ENCODE data around the gene TCAP. TPM values are rescaled to one million over a fixed set of nuclear protein-coding genes. Genes with fewer than 3 reads are reported as not detected.
"Not testable (repeated sequence)": the region's sequence is repeated elsewhere in the genome, so short reads cannot be mapped to it uniquely, and the experiment has no call there.

Gene TCAP
- polyA plus RNA-seq, 5 donors, result 1.0 to 14.8 (median 1.8) TPM

DNA sequence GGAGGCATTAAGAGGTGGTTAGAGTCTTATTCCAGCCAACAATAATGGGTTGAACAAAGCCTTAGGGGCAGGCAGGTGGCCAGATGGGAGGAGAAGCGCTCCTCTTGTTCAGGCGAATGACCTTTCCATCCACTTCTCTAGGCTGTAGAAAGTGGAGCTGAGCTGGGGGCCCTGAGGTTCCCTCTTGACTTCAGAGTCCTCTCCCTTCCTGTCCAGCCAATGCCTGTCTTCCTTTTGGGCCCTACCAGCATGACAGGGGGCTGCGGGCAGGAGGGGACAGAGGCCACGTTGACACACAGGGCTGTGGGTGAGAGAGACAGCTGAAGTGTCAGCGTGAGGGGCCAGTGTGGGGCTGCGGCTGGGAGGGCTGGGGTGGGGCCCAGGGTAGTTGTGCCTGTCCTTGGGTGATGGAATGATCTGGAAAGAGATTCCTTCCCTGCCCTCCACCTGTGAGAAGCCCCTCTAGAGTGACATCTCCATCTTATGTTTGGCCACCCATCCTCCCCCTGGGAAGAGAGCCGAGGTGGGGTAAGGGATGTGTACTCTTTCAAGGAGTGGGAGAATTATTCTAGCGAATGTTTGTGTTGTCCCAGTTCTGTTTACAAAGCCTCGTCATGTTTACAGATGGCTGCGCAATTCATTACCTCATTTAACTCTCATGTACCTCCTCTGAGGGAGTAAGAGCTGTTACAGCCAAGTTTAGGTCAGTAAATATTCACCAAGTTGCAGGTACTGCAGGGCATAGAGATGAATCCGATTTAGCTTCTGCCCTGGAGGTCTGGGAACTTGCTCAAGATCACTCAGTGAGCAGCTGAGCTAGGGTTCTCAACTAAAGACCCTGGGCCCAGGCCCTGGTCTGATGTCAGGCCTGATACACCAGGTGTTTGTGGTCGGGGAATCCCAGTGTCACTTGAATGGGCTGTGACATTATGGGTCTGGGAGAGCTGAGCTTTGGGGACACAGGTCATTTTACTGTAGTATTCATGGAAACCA, 38.0 kb downstream of the TCAP start:
- no peak for DNase-seq

DNA sequence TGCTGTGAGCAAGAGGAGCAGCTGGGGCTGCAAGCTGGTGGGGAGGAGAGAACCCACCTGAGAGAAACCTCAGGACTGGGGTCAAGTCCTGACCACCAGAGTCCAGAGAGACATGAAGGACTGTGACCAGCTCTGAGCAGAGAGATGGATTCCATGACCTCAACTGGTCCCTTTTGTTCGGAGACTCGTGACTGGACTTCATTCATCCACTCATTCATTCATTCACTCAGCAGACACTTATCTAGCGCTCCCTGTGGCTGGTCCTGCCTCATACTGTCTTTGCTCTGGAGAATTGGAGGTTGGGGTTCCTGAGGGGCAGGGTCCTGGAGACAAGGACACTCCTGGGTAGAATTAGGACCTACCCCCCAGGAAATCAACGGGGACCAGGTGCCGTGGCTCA, 38.8 kb downstream of the TCAP start:
- no peak for DNase-seq

DNA sequence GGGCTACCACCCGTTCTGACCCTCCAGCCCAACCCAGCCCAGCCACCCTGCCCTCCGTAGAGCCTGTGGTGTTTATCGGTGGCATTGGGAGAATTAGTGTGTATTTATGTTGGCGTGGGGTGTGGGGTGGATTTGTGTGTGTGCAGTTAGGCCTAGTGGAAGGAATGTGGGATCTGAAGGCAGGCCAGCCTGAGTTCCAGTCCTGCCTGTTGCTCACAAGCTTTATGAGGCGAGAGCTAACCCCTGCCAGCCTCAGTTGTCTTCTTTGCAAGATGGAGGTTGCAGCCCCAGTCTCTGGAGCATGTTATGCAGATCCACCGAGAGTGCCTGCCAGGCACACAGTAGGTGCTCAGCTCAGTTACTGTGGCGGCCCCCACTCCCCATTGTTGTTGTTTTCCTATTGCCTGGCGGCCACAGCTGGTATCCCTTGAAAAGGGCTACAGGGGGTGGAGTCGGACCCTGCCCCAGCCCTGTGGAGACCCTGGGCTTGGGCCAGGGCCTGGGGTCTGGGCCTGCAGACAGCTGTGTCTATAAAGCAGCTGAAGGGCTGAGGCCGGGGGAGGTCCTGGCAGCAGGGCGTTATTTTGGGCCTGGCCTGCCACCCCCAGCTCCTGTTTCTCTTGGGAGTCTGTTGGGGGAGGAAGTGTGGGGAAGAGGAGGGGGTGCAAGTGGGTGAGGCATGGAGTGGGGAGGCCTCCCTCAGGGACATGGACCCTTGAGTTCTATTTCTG, 39.8 kb downstream of the TCAP start:
- DNase-seq, result no peak

DNA sequence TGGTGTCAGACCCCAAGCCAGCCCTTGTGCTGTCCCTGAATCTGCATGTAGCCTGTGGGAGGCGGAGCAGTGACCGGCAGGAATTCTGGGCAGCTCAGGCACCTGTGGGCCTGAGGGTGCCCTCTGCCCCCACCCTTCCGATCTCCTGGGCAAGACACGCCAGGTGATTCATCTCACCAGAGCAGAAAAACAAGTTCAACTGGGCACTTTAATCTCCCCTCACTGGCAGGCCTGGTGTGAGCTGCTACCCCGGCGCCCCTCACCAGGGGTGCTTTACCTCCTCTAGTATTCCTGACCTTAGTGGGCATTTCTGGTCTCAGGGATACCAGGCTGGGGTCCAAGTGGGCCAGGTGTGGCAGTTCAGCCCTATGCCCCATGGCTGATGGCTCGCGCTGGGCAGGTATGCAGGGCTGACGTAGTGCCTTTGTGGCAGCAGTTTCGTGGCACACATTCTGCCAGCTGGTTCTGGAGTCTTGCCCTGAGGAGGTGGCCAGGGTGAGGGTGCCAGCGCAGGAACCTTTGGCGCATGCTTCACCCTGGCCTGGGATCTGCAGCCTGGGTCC, 40.7 kb downstream of the TCAP start:
- peak; percentile 60 to 67 for DNase-seq

DNA sequence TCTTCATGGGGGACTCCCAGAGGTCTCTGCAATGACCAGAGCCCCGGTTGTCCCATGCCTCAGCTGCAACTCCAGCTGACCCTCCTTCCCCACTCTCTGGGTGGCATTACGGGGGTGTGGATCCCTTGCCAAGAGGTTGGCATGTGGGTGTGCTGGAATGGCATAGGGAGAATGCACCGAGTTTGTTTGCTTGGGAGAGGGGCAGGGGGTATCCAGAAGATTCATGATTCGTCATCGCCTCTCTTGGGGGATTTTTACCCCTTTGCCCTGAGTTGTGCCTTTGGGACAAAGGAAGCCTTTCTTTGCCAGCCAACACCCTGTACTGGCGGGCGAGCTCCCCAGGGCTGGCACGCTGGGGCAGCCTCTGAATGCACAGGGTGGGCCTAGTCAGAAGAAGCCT, 41.2 kb downstream of the TCAP start:
- DNase-seq, result no peak

DNA sequence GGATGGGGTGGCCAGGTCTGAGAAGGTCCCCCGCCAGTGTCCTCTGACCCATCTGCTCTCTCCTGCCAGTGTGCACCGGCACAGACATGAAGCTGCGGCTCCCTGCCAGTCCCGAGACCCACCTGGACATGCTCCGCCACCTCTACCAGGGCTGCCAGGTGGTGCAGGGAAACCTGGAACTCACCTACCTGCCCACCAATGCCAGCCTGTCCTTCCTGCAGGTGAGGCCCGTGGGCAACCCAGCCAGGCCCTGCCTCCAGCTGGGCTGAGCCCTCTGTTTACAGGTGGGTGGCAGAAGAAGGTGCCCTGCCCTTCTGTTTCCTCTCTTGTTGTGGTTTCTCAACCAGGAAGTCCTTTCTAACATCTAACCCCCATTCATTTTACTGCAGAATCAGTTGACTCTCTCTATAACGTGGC, 41.8 kb downstream of the TCAP start:
- no peak for DNase-seq

DNA sequence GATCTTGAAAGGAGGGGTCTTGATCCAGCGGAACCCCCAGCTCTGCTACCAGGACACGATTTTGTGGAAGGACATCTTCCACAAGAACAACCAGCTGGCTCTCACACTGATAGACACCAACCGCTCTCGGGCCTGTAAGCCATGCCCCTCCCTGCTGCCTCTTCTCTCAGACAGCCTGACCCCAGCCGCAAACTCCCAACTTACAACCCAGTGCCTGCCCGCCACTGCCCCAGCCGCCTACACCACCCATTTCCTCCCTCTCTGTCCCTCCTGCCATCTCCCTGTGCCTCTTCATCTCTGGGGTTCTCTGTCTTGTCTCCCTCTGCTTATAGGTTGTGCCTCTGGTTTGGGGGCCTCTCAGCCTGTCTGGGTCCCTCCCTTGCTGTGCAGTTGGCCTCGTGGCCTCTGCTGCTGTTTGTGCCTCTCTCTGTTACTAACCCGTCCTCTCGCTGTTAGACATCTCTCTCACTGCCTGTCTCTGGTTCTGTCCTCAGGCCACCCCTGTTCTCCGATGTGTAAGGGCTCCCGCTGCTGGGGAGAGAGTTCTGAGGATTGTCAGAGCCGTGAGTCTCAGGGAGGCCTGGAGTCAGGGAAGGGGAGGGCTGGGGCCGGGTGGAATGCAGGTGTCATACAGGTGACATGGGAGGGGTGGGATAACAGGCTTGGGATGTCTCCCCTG, 44.3 kb downstream of the TCAP start:
- DNase-seq, result no peak

DNA sequence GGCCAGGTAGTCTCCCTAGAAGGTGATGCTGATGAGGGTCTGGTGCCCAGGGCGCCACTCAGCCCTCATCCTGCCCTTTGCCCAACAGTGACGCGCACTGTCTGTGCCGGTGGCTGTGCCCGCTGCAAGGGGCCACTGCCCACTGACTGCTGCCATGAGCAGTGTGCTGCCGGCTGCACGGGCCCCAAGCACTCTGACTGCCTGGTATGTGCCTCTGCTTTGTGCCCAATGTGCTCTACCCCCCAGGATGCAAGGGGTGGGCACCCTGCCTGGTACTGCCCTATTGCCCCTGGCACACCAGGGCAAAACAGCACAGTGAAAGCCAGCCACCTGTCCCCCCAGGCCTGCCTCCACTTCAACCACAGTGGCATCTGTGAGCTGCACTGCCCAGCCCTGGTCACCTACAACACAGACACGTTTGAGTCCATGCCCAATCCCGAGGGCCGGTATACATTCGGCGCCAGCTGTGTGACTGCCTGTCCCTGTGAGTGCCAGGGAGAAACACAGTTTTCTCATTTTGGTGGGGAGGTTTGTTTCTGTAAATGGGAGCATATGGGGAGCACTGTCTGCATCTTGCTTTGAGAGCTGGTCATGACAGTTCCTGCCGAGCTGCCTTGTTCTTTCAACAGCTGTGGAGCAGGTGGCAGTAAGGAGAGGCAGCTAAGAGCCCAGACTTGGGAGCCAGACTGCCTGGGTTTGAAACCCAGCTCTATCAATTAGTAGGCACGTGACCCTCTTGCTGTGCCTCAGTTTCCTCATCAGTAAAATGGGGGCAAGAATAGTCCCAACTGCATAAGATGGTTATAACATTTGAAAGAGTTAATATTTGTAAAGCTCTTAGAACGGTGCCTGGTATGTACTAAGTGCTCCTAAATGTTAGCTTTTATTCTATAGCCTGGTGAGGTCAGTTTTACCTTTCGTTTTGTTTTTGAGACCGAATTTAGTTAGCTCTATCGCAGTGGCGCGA, 45.1 kb downstream of the TCAP start:
- no peak for DNase-seq

DNA sequence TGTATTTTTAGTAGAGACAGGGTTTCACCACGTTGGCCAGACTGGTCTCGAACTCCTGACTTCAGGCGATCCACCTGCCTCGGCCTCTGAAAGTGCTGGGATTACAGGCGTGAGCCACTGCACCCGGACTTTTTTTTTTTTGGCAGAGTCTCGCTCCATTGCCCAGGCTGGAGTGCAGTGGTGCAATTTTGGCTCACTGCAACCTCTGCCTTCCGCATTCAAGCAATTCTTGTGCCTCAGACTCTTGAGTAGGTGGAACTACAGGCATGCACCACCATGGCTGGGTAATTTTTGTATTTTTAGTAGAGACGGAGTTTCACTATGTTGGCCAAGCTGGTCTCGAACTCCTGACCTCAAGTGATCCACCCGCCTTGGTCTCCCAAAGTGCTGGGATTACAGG, 45.9 kb downstream of the TCAP start:
- DNase-seq, result not testable (repeated sequence)

DNA sequence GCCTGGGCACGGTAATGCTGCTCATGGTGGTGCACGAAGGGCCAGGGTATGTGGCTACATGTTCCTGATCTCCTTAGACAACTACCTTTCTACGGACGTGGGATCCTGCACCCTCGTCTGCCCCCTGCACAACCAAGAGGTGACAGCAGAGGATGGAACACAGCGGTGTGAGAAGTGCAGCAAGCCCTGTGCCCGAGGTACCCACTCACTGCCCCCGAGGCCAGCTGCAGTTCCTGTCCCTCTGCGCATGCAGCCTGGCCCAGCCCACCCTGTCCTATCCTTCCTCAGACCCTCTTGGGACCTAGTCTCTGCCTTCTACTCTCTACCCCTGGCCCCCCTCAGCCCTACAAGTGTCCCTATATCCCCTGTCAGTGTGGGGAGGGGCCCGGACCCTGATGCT, 46.7 kb downstream of the TCAP start:
- DNase-seq, result no peak

DNA sequence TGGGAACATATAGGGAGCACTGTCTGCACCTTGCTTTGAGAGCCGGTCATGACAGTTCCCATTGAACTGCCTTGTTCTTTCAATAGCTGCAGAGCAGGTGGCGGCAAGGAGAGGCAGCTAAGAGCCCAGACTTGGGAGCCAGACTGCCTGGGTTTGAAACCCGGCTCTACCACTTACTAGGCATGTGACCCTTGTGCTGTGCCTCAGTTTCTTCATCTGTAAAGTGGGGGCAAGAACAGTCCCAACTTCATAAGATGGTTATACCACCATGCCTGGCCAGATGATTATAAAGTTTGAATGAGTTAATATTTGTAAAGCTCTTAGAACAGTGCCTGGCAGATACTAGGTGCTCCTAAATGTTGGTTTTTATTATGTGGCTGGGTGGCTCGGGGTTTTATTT, 49.1 kb downstream of the TCAP start:
- no peak for DNase-seq

DNA sequence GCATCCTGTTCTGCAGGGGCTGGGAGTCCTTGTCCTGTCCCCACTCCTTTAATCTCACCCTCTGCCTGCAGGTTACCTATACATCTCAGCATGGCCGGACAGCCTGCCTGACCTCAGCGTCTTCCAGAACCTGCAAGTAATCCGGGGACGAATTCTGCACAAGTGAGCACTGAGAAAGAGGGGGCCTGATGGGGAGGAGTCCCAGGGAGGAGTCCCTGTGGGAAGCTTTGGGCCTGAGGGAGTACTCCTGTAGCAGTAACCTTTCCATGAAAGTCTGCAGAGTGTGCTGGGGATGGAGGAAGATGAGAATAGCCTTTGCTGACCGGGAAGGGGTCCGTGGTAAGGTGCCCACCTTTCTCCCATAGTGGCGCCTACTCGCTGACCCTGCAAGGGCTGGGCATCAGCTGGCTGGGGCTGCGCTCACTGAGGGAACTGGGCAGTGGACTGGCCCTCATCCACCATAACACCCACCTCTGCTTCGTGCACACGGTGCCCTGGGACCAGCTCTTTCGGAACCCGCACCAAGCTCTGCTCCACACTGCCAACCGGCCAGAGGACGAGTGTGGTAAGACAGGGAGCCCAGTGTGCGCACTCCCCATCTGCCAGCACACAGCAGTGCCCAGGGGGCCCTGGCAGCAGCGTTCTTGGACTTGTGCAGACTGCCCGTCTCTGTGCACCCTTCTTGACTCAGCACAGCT, 50.4 kb downstream of the TCAP start:
- DNase-seq, result no peak

Other genes starting within 250 kb of the TCAP start
- gene MED1, start 214.1 kb upstream of the TCAP start, polyA plus RNA-seq (ENCODE audit: insufficient read depth in 1 of 5, insufficient read length in 5 of 5, low replicate concordance in 1 of 5), result 10 to 100 TPM; 38.8 to 60.2 (median 57.2) TPM
- gene CDK12, start 203.9 kb upstream of the TCAP start, polyA plus RNA-seq (ENCODE audit: insufficient read depth in 1 of 5, insufficient read length in 5 of 5, low replicate concordance in 1 of 5), result 10 to 100 TPM; 47.3 to 74.0 (median 72.8) TPM
- gene NEUROD2, start 57.4 kb upstream of the TCAP start, polyA plus RNA-seq (ENCODE audit: insufficient read depth in 1 of 5, insufficient read length in 5 of 5, low replicate concordance in 1 of 5), result under 1 TPM in 4 of 5 donors, not detected in 1; 0.03 to 0.08 (median 0.04) TPM
- 10 to 100 TPM; 48.3 to 68.1 (median 60.1) TPM for gene PPP1R1B, start 38.4 kb upstream of the TCAP start, polyA plus RNA-seq (ENCODE audit: insufficient read depth in 1 of 5, insufficient read length in 5 of 5, low replicate concordance in 1 of 5)
- 10 to 100 TPM; 44.5 to 62.7 (median 58.2) TPM for gene STARD3, start 28.2 kb upstream of the TCAP start, polyA plus RNA-seq (ENCODE audit: insufficient read depth in 1 of 5, insufficient read length in 5 of 5, low replicate concordance in 1 of 5)
- 1 to 10 TPM; 1.1 to 2.6 (median 2.1) TPM for gene PNMT, start 3.1 kb downstream of the TCAP start, polyA plus RNA-seq (ENCODE audit: insufficient read depth in 1 of 5, insufficient read length in 5 of 5, low replicate concordance in 1 of 5)
- gene PGAP3, start 22.7 kb downstream of the TCAP start, polyA plus RNA-seq (ENCODE audit: insufficient read depth in 1 of 5, insufficient read length in 5 of 5, low replicate concordance in 1 of 5), result 10 to 100 TPM; 33.1 to 44.2 (median 39.4) TPM
- 100 to 1,000 TPM in 2 of 5 donors, 10 to 100 TPM in 3; 91.5 to 123 (median 99.0) TPM for gene ERBB2, start 34.7 kb downstream of the TCAP start, polyA plus RNA-seq (ENCODE audit: insufficient read depth in 1 of 5, insufficient read length in 5 of 5, low replicate concordance in 1 of 5)
- 10 to 100 TPM; 21.1 to 31.3 (median 24.0) TPM for gene MIEN1, start 65.2 kb downstream of the TCAP start, polyA plus RNA-seq (ENCODE audit: insufficient read depth in 1 of 5, insufficient read length in 5 of 5, low replicate concordance in 1 of 5)
- gene GRB7, start 72.6 kb downstream of the TCAP start, polyA plus RNA-seq (ENCODE audit: insufficient read depth in 1 of 5, insufficient read length in 5 of 5, low replicate concordance in 1 of 5), result 10 to 100 TPM; 23.9 to 32.7 (median 28.0) TPM
- 1 to 10 TPM; 1.1 to 1.8 (median 1.3) TPM for gene IKZF3, start 199.0 kb downstream of the TCAP start, polyA plus RNA-seq (ENCODE audit: insufficient read depth in 1 of 5, insufficient read length in 5 of 5, low replicate concordance in 1 of 5)
- not detected for gene ZPBP2, start 202.9 kb downstream of the TCAP start, polyA plus RNA-seq (ENCODE audit: insufficient read depth in 1 of 5, insufficient read length in 5 of 5, low replicate concordance in 1 of 5)